Natural killer cell (primary cell): ENCODE measurements around the gene OR13A1. TPM values are rescaled to one million over a fixed set of nuclear protein-coding genes. Genes with fewer than 3 reads are reported as not detected.
"Not testable (repeated sequence)": the region's sequence is repeated elsewhere in the genome, so short reads cannot be mapped to it uniquely, and the experiment has no call there.

Source experiments
- ATAC-seq, 3 donors: fragments of 150-1000 bp in 2 of 3; fragments of 200-7000 bp in 1 of 3; cut with Tn5 transposase; 1 replicate in 1 of 3; 2 replicates in 2 of 3; pipeline ENCODE4 v1.10.0; 2021; ENCODE audit warnings: mild to moderate bottlenecking in 2 of 3, moderate library complexity in 2 of 3
- DNase-seq, 2 donors: peaks; one replicate each; pipeline versions ENCODE4 v3.0.0 to v3.0.0-alpha.2; 2013 to 2021; ENCODE audit warnings: mixed read lengths in 1 of 2
- H3K27ac ChIP-seq: one replicate; pipeline ENCODE4 v1.5.1; 2013; ENCODE audit warnings: mild to moderate bottlenecking, low read length
- H3K27me3 ChIP-seq: one replicate; pipeline ENCODE4 v1.6.1; 2013; ENCODE audit warnings: low read length; ENCODE audit not compliant: control insufficient read depth, insufficient read depth
- H3K36me3 ChIP-seq: one replicate; pipeline ENCODE4 v1.6.1; 2013; ENCODE audit warnings: low read length; ENCODE audit not compliant: control insufficient read depth, insufficient read depth
- H3K4me1 ChIP-seq: one replicate; pipeline ENCODE4 v1.6.1; 2013; ENCODE audit warnings: low read length; ENCODE audit not compliant: control insufficient read depth, insufficient read depth
- H3K4me3 ChIP-seq: one replicate; pipeline ENCODE4 v1.5.1; 2013; ENCODE audit warnings: low read length
- H3K9me3 ChIP-seq: one replicate; pipeline ENCODE4 v1.6.1; 2013; ENCODE audit warnings: low read length; ENCODE audit not compliant: control insufficient read depth, insufficient read depth
- H3K27ac Mint-ChIP-seq, 2 donors: one replicate each; pipeline ENCODE4 v1.8.0; 2022; ENCODE audit warnings: mild to moderate bottlenecking in 2 of 2, mixed read lengths in 2 of 2, moderate library complexity in 1 of 2
- H3K27me3 Mint-ChIP-seq, 2 donors: one replicate each; pipeline ENCODE4 v1.8.0; 2022; ENCODE audit warnings: low read depth in 2 of 2, mixed read lengths in 2 of 2
- H3K36me3 Mint-ChIP-seq: one replicate; pipeline ENCODE4 v1.8.0; 2022; ENCODE audit warnings: mixed read lengths
- H3K4me1 Mint-ChIP-seq, 2 donors: one replicate each; pipeline ENCODE4 v1.8.0; 2022; ENCODE audit warnings: mixed read lengths in 2 of 2
- H3K4me3 Mint-ChIP-seq: one replicate; pipeline ENCODE4 v1.8.0; 2022; ENCODE audit warnings: mild to moderate bottlenecking, moderate library complexity, mixed read lengths
- H3K9me3 Mint-ChIP-seq, 2 donors: one replicate each; pipeline ENCODE4 v1.8.0; 2022; ENCODE audit warnings: mixed read lengths in 2 of 2
- CTCF ChIP-seq: fragments of 200-600 bp; IDR thresholded peaks from one replicate; pipeline ENCODE4 v1.8.0; 2022; ENCODE audit warnings: antibody characterized with exemption
- WGBS: methylation state at CpG from one replicate; pipeline ENCODE4 v1.1.7; 2013; ENCODE audit warnings: missing lambda C conversion rate; ENCODE audit not compliant: insufficient coverage; 5-methylcytosine and 5-hydroxymethylcytosine counted together
- intact Hi-C: fragments of 100-400 bp; cut with micrococcal nuclease; formaldehyde crosslinking; loops from one replicate; pipeline ENCODE4 v1.14.2; 2022
- total RNA-seq, 4 donors: library from RNA; stranded (reverse); fragments of 120-200 nt in 1 of 4; gene quantifications; one replicate each; pipeline versions ENCODE4 v1.2.3 to v1.2.4, GENCODE V29; 2013 to 2022

OR13A1 gene
- total RNA-seq, 3 donors from 2014 or later (not counting 1 experiment from before 2014, with no cell fraction given): not detected

- intact Hi-C loops: no loop called here
- no peak overlapping the region for H3K4me3 Mint-ChIP-seq
- ATAC-seq (no peak), DNase-seq (no peak)
- H3K4me1 Mint-ChIP-seq: no peaks in the 10 kb centered on the region
- Histone ChIP-seq H3K27me3 (no peaks in the 10 kb centered on the region), H3K9me3 (no peaks in the 10 kb centered on the region), H3K36me3 (no peaks in the 10 kb centered on the region), H3K4me3 (no peak overlapping the region), H3K27ac (no peak overlapping the region), H3K4me1 (no peaks in the 10 kb centered on the region)
- no peak for TF ChIP-seq CTCF
- H3K27me3 Mint-ChIP-seq: peaks cover 2 to 31% of the 10 kb centered on the region in 2 donors
- H3K9me3 Mint-ChIP-seq: no peaks in the 10 kb centered on the region
- WGBS: 98% methylated on average over 3 of the region's 3 CpGs
- no peaks in the 10 kb centered on the region for H3K36me3 Mint-ChIP-seq
- no peak overlapping the region for H3K27ac Mint-ChIP-seq
Measured at GRCh38 chr10:45354261-45354660, 38.9 kb upstream of the OR13A1 start.

GRCh38 chr10:45353186-45353585, 37.8 kb upstream of the OR13A1 start:
- no peaks in the 10 kb centered on the region for H3K9me3 ChIP-seq
- no peaks in the 10 kb centered on the region for H3K36me3 Mint-ChIP-seq
- H3K27me3 Mint-ChIP-seq: peaks cover 2 to 27% of the 10 kb centered on the region in 2 donors
- ATAC-seq: no peak
- no peak for TF ChIP-seq CTCF
- no peaks in the 10 kb centered on the region for H3K4me1 ChIP-seq
- no peak overlapping the region for H3K4me3 ChIP-seq
- H3K27ac ChIP-seq: no peak overlapping the region
- DNase-seq: no peak
- no peaks in the 10 kb centered on the region for H3K27me3 ChIP-seq
- no peaks in the 10 kb centered on the region for H3K4me1 Mint-ChIP-seq
- intact Hi-C loops: no loop called here
- WGBS: 88% methylated on average over 1 of the region's 1 CpG
- H3K36me3 ChIP-seq: no peaks in the 10 kb centered on the region
- H3K27ac Mint-ChIP-seq: no peak overlapping the region
- no peaks in the 10 kb centered on the region for H3K9me3 Mint-ChIP-seq
- no peak overlapping the region for H3K4me3 Mint-ChIP-seq

- H3K9me3 ChIP-seq: peaks cover 10% of the 10 kb centered on the region
- H3K4me1 ChIP-seq, H3K27me3 Mint-ChIP-seq, H3K27me3 ChIP-seq, H3K9me3 Mint-ChIP-seq, intact Hi-C loops, H3K4me1 Mint-ChIP-seq, H3K36me3 ChIP-seq, ATAC-seq, DNase-seq, H3K4me3 Mint-ChIP-seq, H3K4me3 ChIP-seq, H3K36me3 Mint-ChIP-seq, H3K27ac ChIP-seq, H3K27ac Mint-ChIP-seq: not testable (repeated sequence)
- 94% methylated on average over 24 of the region's 31 CpGs for WGBS
Measured at GRCh38 chr10:45348196-45348765, 32.9 kb upstream of the OR13A1 start.

- ATAC-seq, H3K36me3 Mint-ChIP-seq: not testable (repeated sequence)
Measured at GRCh38 chr10:45347464-45347863, 32.1 kb upstream of the OR13A1 start.

GRCh38 chr10:45346652-45347335, 31.4 kb upstream of the OR13A1 start:
- H3K4me3 Mint-ChIP-seq, H3K27ac ChIP-seq, H3K27me3 ChIP-seq, H3K27me3 Mint-ChIP-seq, H3K27ac Mint-ChIP-seq, ATAC-seq, H3K4me1 Mint-ChIP-seq, H3K4me1 ChIP-seq, H3K9me3 Mint-ChIP-seq, H3K36me3 ChIP-seq, H3K36me3 Mint-ChIP-seq, H3K4me3 ChIP-seq, DNase-seq, intact Hi-C loops: not testable (repeated sequence)
- 97% methylated on average over 24 of the region's 24 CpGs for WGBS
- H3K9me3 ChIP-seq: peaks cover 10% of the 10 kb centered on the region

More at GRCh38 chr10:45347464-45347863, 32.1 kb upstream of the OR13A1 start:
- H3K4me1 Mint-ChIP-seq, DNase-seq, H3K36me3 ChIP-seq, H3K27ac Mint-ChIP-seq, H3K4me1 ChIP-seq, H3K4me3 ChIP-seq, H3K9me3 Mint-ChIP-seq, intact Hi-C loops, H3K27ac ChIP-seq, H3K4me3 Mint-ChIP-seq, H3K27me3 ChIP-seq, H3K27me3 Mint-ChIP-seq: not testable (repeated sequence)
- peaks cover 10% of the 10 kb centered on the region for H3K9me3 ChIP-seq
- 95% methylated on average over 20 of the region's 20 CpGs for WGBS

GRCh38 chr10:45340420-45340819, 25.0 kb upstream of the OR13A1 start:
- ATAC-seq, H3K27me3 Mint-ChIP-seq, H3K4me3 ChIP-seq, H3K36me3 Mint-ChIP-seq, H3K9me3 ChIP-seq, H3K4me1 ChIP-seq, H3K27ac Mint-ChIP-seq, H3K9me3 Mint-ChIP-seq, H3K27ac ChIP-seq, H3K27me3 ChIP-seq, H3K4me3 Mint-ChIP-seq, H3K4me1 Mint-ChIP-seq, DNase-seq, intact Hi-C loops, H3K36me3 ChIP-seq: not testable (repeated sequence)
- WGBS: 83% methylated on average over 2 of the region's 4 CpGs
